GM12873 (cell line): ENCODE results near the gene FRMD4B.
A peak's percentile ranks its signal among the peaks of the same experiment; 100 is the strongest.

Source experiments
- CTCF ChIP-seq: IDR thresholded peaks from 2 replicates; pipeline ENCODE4 v1.5.1; 2012; ENCODE audit warnings: low read depth, mild to moderate bottlenecking, moderate library complexity, low read length, control low read depth; ENCODE audit not compliant: insufficient read depth; ENCODE audit errors: missing control alignments

The FRMD4B gene

GRCh38 chr3:69385723-69386555 is at the start of gene FRMD4B:
TSS of gene FRMD4B (minus strand) at chr3:69386088. CDS start at chr3:69385989, 99 bp downstream.
- peak; percentile 24 for TF ChIP-seq CTCF

- no peak for TF ChIP-seq CTCF
Observed at GRCh38 chr3:69433969-69434325, 48.1 kb upstream of the FRMD4B start.

DNA sequence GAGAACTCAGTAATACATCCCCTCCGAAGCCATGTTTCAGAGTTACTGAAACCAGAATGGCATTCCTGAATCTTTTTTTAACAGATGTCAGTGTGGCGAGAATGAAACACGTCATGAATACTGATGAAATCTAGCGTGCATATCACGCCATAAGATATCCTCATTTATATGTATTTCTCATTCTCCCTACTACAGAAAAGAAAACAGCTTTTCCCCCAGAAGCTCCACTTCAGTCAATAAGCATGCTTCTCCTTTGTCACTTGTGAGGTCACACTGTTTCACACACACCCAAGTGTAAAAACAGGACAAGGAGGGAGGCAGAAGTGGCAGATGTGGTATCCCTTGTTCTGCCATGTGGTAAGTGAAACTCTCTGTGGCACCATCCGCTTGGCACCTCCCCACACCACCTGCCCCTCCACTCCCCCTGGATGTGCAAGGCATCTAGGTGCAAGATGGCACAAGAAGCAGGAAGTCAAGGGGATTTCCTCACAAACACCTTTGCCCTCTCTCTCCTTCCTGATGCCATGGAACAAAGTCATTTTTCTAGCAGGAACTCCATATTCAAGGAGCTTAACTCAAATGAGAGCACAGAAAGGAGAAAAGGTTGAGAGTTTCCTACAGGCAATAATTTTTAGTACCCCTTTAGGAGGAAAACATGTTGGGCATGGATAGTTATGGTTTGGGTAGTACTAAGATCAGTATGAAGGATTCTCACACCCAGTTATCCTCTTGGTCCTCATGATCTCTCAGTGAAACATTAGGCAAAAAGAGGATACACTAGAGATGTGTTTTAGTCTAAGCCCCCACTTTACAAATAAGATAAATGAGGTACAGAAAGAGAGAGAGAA is 47.5 kb upstream of the FRMD4B start:
- TF ChIP-seq CTCF, result no peak

DNA sequence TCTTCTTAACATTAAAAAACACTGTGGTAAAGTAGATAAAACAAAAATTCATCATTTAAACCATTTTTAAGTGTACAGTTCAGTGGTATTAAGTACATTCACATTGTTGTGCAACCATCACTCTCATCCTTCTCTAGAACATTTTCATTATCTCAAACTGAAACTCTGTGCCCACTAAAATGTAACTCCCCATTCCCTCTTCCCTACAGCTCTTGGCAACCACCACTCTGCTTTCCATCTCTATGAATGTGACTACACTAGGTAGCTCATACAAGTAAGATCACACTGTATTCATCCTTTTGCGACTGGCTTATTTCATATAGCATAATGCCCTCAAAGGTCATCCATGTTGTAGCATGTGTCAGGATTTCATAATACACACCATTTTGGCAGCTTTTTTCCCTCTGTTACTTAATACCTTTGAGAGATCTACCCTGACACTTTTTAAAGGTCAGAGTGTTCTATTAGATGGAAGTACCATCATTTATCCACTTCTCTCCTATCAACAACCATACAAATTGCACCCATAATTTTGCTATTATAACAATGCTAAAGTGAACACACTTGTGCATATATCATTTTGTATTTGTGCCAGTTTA is 42.9 kb upstream of the FRMD4B start:
- no peak for TF ChIP-seq CTCF

DNA sequence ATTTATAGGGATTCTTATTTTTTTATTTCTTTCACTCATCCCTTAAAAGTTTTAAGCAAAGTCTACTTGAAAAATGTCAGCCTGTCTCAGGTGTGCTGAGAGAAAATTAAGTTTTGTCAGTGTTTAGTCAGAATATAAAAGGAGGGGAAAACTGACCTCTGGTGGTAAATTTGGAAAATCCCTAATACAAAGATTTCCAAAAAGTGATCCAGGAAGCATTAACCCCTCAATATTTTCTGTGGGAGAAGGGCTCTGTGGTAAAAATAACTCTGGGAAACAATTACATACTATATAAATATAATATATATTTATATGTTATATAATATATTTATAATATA is 41.0 kb upstream of the FRMD4B start:
- TF ChIP-seq CTCF, result no peak

- no peak for TF ChIP-seq CTCF
Observed at GRCh38 chr3:69426291-69426966, 40.5 kb upstream of the FRMD4B start.

DNA sequence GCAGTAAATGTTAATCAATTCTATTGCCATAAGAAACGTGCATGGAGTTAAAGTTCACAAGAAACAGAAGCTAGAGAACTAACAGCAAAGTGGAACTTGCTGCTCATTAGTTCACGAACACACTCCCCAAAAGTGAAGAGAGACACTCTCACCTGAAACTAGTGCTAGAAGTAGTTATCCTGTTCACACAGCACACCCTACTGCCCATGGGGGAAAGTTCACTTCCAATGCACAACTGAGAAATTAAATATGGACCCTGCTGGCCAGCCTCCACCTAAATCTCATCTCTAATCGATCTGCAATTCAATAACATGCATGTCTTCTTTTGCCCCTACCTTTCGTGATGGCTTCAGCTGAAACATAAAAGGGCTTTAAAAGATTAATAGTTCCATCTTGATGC is 39.4 kb upstream of the FRMD4B start:
- peak; percentile 76 for TF ChIP-seq CTCF
